H9 (cell line): ENCODE measurements around the gene DNAJC9. TPM values are rescaled to one million over a fixed set of nuclear protein-coding genes. Genes with fewer than 3 reads are reported as not detected.

ENCODE experiments used
- DNase-seq: peaks from one replicate; pipeline ENCODE4 v3.0.0-alpha.2; 2017
- H2AFZ ChIP-seq: one replicate; pipeline ENCODE4 v1.6.1; 2013; ENCODE audit warnings: mild to moderate bottlenecking, low read length, control low read depth, moderate library complexity
- H2AK5ac ChIP-seq: 2 replicates; pipeline ENCODE4 v1.6.1; 2013; ENCODE audit warnings: low read length, control low read depth, mixed read lengths; ENCODE audit not compliant: insufficient read length
- H2BK120ac ChIP-seq: one replicate; pipeline ENCODE4 v1.6.1; 2013; ENCODE audit warnings: low read depth, mild to moderate bottlenecking, low read length, control low read depth, inconsistent platforms; ENCODE audit not compliant: poor library complexity, severe bottlenecking
- H2BK12ac ChIP-seq: 2 replicates; pipeline ENCODE4 v1.6.1; 2013; ENCODE audit warnings: low read length, control low read depth, mixed read lengths, low read depth; ENCODE audit not compliant: insufficient read length
- H2BK15ac ChIP-seq: 2 replicates; pipeline ENCODE4 v1.6.1; 2013; ENCODE audit warnings: low read depth, low read length, control low read depth
- H2BK20ac ChIP-seq: one replicate; pipeline ENCODE4 v1.6.1; 2013; ENCODE audit warnings: low read depth, mild to moderate bottlenecking, low read length, control low read depth, inconsistent platforms; ENCODE audit not compliant: poor library complexity, severe bottlenecking
- H2BK5ac ChIP-seq: 2 replicates; pipeline ENCODE4 v1.6.1; 2013; ENCODE audit warnings: low read length, control low read depth, mixed read lengths; ENCODE audit not compliant: insufficient read length
- H3K14ac ChIP-seq: 2 replicates; pipeline ENCODE4 v1.6.1; 2013; ENCODE audit warnings: low read length, control low read depth; ENCODE audit not compliant: insufficient read depth
- H3K18ac ChIP-seq: 2 replicates; pipeline ENCODE4 v1.6.1; 2013; ENCODE audit warnings: low read depth, mild to moderate bottlenecking, mixed read lengths, low read length, control low read depth; ENCODE audit not compliant: insufficient read length
- H3K23ac ChIP-seq: 2 replicates; pipeline ENCODE4 v1.6.1; 2013; ENCODE audit warnings: low read length, control low read depth, mixed read lengths, low read depth; ENCODE audit not compliant: insufficient read length
- H3K23me2 ChIP-seq: 2 replicates; pipeline ENCODE4 v1.6.1; 2013; ENCODE audit warnings: low read depth, mild to moderate bottlenecking, mixed read lengths, low read length, control low read depth; ENCODE audit not compliant: insufficient read length, poor library complexity, severe bottlenecking
- H3K27ac ChIP-seq: 2 replicates; pipeline ENCODE4 v1.5.1; 2013; ENCODE audit warnings: low read length, control low read depth, mixed read lengths, low read depth; ENCODE audit not compliant: insufficient read length
- H3K27me3 ChIP-seq: 2 replicates; pipeline ENCODE4 v1.6.1; 2013; ENCODE audit warnings: low read length, control low read depth, inconsistent platforms; ENCODE audit not compliant: insufficient read depth
- H3K4ac ChIP-seq: 2 replicates; pipeline ENCODE4 v1.6.1; 2013; ENCODE audit warnings: low read depth, mild to moderate bottlenecking, control low read depth, inconsistent platforms, low read length, moderate library complexity
- H3K4me1 ChIP-seq: 2 replicates; pipeline ENCODE4 v1.6.1; 2013; ENCODE audit warnings: low read length, control low read depth, inconsistent platforms; ENCODE audit not compliant: insufficient read depth
- H3K4me2 ChIP-seq: 2 replicates; pipeline ENCODE4 v1.6.1; 2013; ENCODE audit warnings: low read length, control low read depth, mixed read lengths; ENCODE audit not compliant: insufficient read length, insufficient read depth
- H3K56ac ChIP-seq: 2 replicates; pipeline ENCODE4 v1.6.1; 2013; ENCODE audit warnings: low read depth, mild to moderate bottlenecking, mixed read lengths, low read length, control low read depth; ENCODE audit not compliant: insufficient read length
- H3K79me1 ChIP-seq: 2 replicates; pipeline ENCODE4 v1.6.1; 2013; ENCODE audit warnings: low read depth, mild to moderate bottlenecking, moderate library complexity, low read length, control low read depth, inconsistent platforms; ENCODE audit not compliant: insufficient read depth, poor library complexity, severe bottlenecking
- H3K79me2 ChIP-seq: 2 replicates; pipeline ENCODE4 v1.6.1; 2013; ENCODE audit warnings: low read length, control low read depth, inconsistent platforms; ENCODE audit not compliant: insufficient read depth
- H3K9ac ChIP-seq: 2 replicates; pipeline ENCODE4 v1.6.1; 2013; ENCODE audit warnings: low read length, control low read depth, mixed read lengths; ENCODE audit not compliant: insufficient read length; ENCODE audit errors: extremely low read depth
- H3K9me3 ChIP-seq: one replicate; pipeline ENCODE4 v1.6.1; 2013; ENCODE audit warnings: low read depth, low read length, inconsistent platforms; ENCODE audit not compliant: control insufficient read depth
- H3T11ph ChIP-seq: one replicate; pipeline ENCODE4 v1.6.1; 2013; ENCODE audit warnings: mild to moderate bottlenecking, low read length, control low read depth, inconsistent platforms
- H4K20me1 ChIP-seq: one replicate; pipeline ENCODE4 v1.6.1; 2013; ENCODE audit not compliant: control insufficient read depth, insufficient read length, insufficient read depth
- H4K5ac ChIP-seq: 2 replicates; pipeline ENCODE4 v1.6.1; 2013; ENCODE audit warnings: low read depth, mild to moderate bottlenecking, mixed read lengths, low read length, control low read depth; ENCODE audit not compliant: insufficient read length
- H4K8ac ChIP-seq: replicated peaks from 2 replicates; pipeline ENCODE4 v1.6.1; 2013; ENCODE audit warnings: low read length, control low read depth, mixed read lengths, low read depth; ENCODE audit not compliant: insufficient read length
- H4K91ac ChIP-seq: 2 replicates; pipeline ENCODE4 v1.6.1; 2013; ENCODE audit warnings: low read depth, mild to moderate bottlenecking, moderate library complexity, mixed read lengths, low read length, control low read depth; ENCODE audit not compliant: insufficient read length
- H3K27ac Mint-ChIP-seq, 3 experiments: 2 replicates in 2 of 3; 3 replicates in 1 of 3; pipeline ENCODE4 v1.8.0; 2020 to 2021; ENCODE audit warnings: mixed read lengths in 3 of 3, mild to moderate bottlenecking in 1 of 3, moderate library complexity in 1 of 3
- H3K27me3 Mint-ChIP-seq: 2 replicates; pipeline ENCODE4 v1.8.0; 2021; ENCODE audit warnings: low read depth, mild to moderate bottlenecking, moderate library complexity, mixed read lengths
- H3K36me3 Mint-ChIP-seq, 3 experiments: 2 replicates in 2 of 3; 3 replicates in 1 of 3; pipeline ENCODE4 v1.8.0; 2020 to 2021; ENCODE audit warnings: low read depth in 3 of 3, mixed read lengths in 3 of 3; ENCODE audit not compliant: insufficient read depth in 1 of 3
- H3K4me1 Mint-ChIP-seq, 2 experiments: 2 replicates each; pipeline ENCODE4 v1.8.0; 2020; ENCODE audit warnings: mixed read lengths in 2 of 2
- H3K4me3 Mint-ChIP-seq, 2 experiments: 2 replicates in 1 of 2; 3 replicates in 1 of 2; pipeline ENCODE4 v1.8.0; 2020 to 2021; ENCODE audit warnings: mild to moderate bottlenecking in 2 of 2, mixed read lengths in 2 of 2, moderate library complexity in 1 of 2
- H3K9me3 Mint-ChIP-seq, 2 experiments: 2 replicates in 1 of 2; 3 replicates in 1 of 2; pipeline ENCODE4 v1.8.0; 2020; ENCODE audit warnings: mild to moderate bottlenecking in 2 of 2, mixed read lengths in 2 of 2, moderate library complexity in 1 of 2
- CTCF ChIP-seq: fragments of 200-600 bp; sonication (generic); conservative IDR thresholded peaks from 3 replicates; pipeline ENCODE4 v1.8.0; 2021; ENCODE audit warnings: antibody characterized with exemption, mild to moderate bottlenecking
- WGBS: extraction: QIAGEN DNeasy Blood & Tissue Kit; methylation state at CpG from one replicate; pipeline ENCODE4 v1.1.7; 2013; ENCODE audit warnings: missing lambda C conversion rate, low lambda C conversion rate, mixed read lengths; ENCODE audit not compliant: insufficient read length; ENCODE audit errors: extremely low coverage; 5-methylcytosine and 5-hydroxymethylcytosine counted together
- total RNA-seq: library from RNA; stranded (reverse); gene quantifications from 2 replicates; pipeline ENCODE4 v1.2.1, GENCODE V29; 2021

DNAJC9 gene
- total RNA-seq, 1 experiment from 2014 or later = 45.7 TPM

- Histone ChIP-seq H3K56ac (no peak overlapping the region), H3T11ph (no peak overlapping the region), H3K9me3 (no peaks in the 10 kb centered on the region), H4K8ac (no peak overlapping the region), H3K4me2 (no peak overlapping the region), H4K91ac (no peak overlapping the region), H3K27me3 (no peaks in the 10 kb centered on the region), H3K18ac (no peak overlapping the region), H3K79me2 (no peaks in the 10 kb centered on the region; the same call in 1 of the 2 replicates), H4K20me1 (no peaks in the 10 kb centered on the region), H4K5ac (no peak overlapping the region), H3K79me1 (no peaks in the 10 kb centered on the region), H3K9ac (no peak overlapping the region), H2BK5ac (no peak overlapping the region), H2BK20ac (no peak overlapping the region), H3K27ac (no peak overlapping the region), H2BK12ac (no peak overlapping the region), H2BK15ac (no peak overlapping the region), H3K14ac (no peak overlapping the region), H2AK5ac (no peak overlapping the region), H3K4me1 (no peaks in the 10 kb centered on the region), H3K23me2 (no peaks in the 10 kb centered on the region), H3K23ac (no peak overlapping the region), H2AFZ (no peak overlapping the region), H2BK120ac (no peak overlapping the region), H3K4ac (no peak overlapping the region)
- Mint-ChIP-seq H3K4me1 (no peaks in the 10 kb centered on the region), H3K27me3 (no peaks in the 10 kb centered on the region), H3K4me3 (no peak overlapping the region), H3K27ac (no peak overlapping the region), H3K36me3 (peaks cover 0 to 11% (median 10%) of the 10 kb centered on the region in 3 experiments; a peak in 5 of 7 replicates), H3K9me3 (no peaks in the 10 kb centered on the region)
- no peak for TF ChIP-seq CTCF
- no CpG with 5 or more reads among the region's 1 CpG for WGBS
- no peak for DNase-seq
Observed at GRCh38 chr10:73220989-73221388, 26.1 kb downstream of the DNAJC9 start.
